H1 (cell line): Measurements from ENCODE around the gene CCSER2. TPM values are rescaled to one million over a fixed set of nuclear protein-coding genes. Genes with fewer than 3 reads are reported as not detected.
"Not testable (repeated sequence)": the region's sequence is repeated elsewhere in the genome, so short reads cannot be mapped to it uniquely, and the experiment has no call there.

Experiments
- CTCF ChIA-PET: fragments of 300-600 bp; sonication (Branson Sonifier 250); formaldehyde crosslinking; loops from one replicate; lab custom pipeline; 2021; ENCODE audit not compliant: partially characterized antibody; lab: Charles Lee
- POLR2A ChIA-PET: fragments of 300-600 bp; sonication (Branson Sonifier 250); formaldehyde crosslinking; loops from one replicate; lab custom pipeline; 2021; ENCODE audit warnings: inconsistent platforms; ENCODE audit not compliant: partially characterized antibody; lab: Charles Lee
- DNase-seq, 2 experiments: peaks; one replicate each; pipeline versions ENCODE4 v3.0.0 to v3.0.0-alpha.2; 2010 to 2022; ENCODE audit warnings: low spot score in 2 of 2, low read depth in 1 of 2, mixed read lengths in 1 of 2
- FAIRE-seq: peaks from 2 replicates; lab custom pipeline; 2011; peaks lifted over from hg19 to GRCh38; lab: Jason Lieb, UNC
- H2AFZ ChIP-seq: 2 replicates; pipeline ENCODE4 v1.8.1; 2012; ENCODE audit warnings: low read length, inconsistent platforms
- H2AK5ac ChIP-seq: 2 replicates; pipeline ENCODE4 v1.6.1; 2013; ENCODE audit warnings: low read depth, low read length
- H2BK120ac ChIP-seq: replicated peaks from 2 replicates; pipeline ENCODE3; 2013; ENCODE audit warnings: low read depth, low read length, inconsistent platforms
- H2BK12ac ChIP-seq: 2 replicates; pipeline ENCODE4 v1.6.1; 2013; ENCODE audit warnings: low read depth, low read length
- H2BK15ac ChIP-seq: 2 replicates; pipeline ENCODE4 v1.6.1; 2013; ENCODE audit warnings: low read length
- H2BK20ac ChIP-seq: 2 replicates; pipeline ENCODE4 v1.6.1; 2013; ENCODE audit warnings: low read length
- H2BK5ac ChIP-seq: 2 replicates; pipeline ENCODE4 v1.6.1; 2013; ENCODE audit warnings: low read depth, low read length
- H3K14ac ChIP-seq: 2 replicates; pipeline ENCODE4 v1.6.1; 2013; ENCODE audit warnings: inconsistent platforms; ENCODE audit not compliant: insufficient read length
- H3K18ac ChIP-seq: 2 replicates; pipeline ENCODE4 v1.6.1; 2013; ENCODE audit warnings: low read length; ENCODE audit errors: extremely low read depth
- H3K23ac ChIP-seq: 2 replicates; pipeline ENCODE4 v1.6.1; 2013; ENCODE audit warnings: inconsistent platforms; ENCODE audit not compliant: insufficient read length
- H3K23me2 ChIP-seq: 2 replicates; pipeline ENCODE4 v1.6.1; 2013; ENCODE audit warnings: low read depth, low read length
- H3K27ac ChIP-seq: 2 replicates; pipeline ENCODE4 v1.6.1; 2011; ENCODE audit warnings: low read depth, low read length, inconsistent platforms
- H3K27me3 ChIP-seq, 4 experiments: replicated peaks in 1 of 4; 1 replicate in 1 of 4; 2 replicates in 3 of 4; pipeline versions ENCODE4 v1.6.1 to v1.8.1; 2011 to 2013; ENCODE audit warnings: low read length in 3 of 4, mild to moderate bottlenecking in 3 of 4, inconsistent platforms in 2 of 4, mixed read lengths in 2 of 4, moderate library complexity in 1 of 4; ENCODE audit not compliant: control insufficient read depth in 3 of 4, insufficient read depth in 3 of 4; ENCODE audit errors: extremely low read depth in 1 of 4
- H3K36me3 ChIP-seq, 4 experiments: 2 replicates each; pipeline versions ENCODE4 v1.6.1 to v1.8.1; 2011 to 2013; ENCODE audit warnings: mild to moderate bottlenecking in 4 of 4, low read length in 3 of 4, moderate library complexity in 2 of 4, control low read depth in 1 of 4, inconsistent platforms in 1 of 4; ENCODE audit not compliant: insufficient read depth in 4 of 4, control insufficient read depth in 2 of 4
- H3K4ac ChIP-seq: replicated peaks from 2 replicates; pipeline ENCODE3; 2013; ENCODE audit warnings: low read length, low read depth, mixed read lengths, inconsistent platforms; ENCODE audit not compliant: insufficient read length
- H3K4me1 ChIP-seq, 4 experiments: replicated peaks in 1 of 4; 1 replicate in 1 of 4; 2 replicates in 3 of 4; pipeline versions ENCODE4 v1.6.1 to v1.8.1; 2011 to 2013; ENCODE audit warnings: low read length in 3 of 4, inconsistent platforms in 2 of 4, mixed read lengths in 1 of 4; ENCODE audit not compliant: insufficient read depth in 4 of 4, control insufficient read depth in 3 of 4
- H3K4me2 ChIP-seq, 2 experiments: 2 replicates each; pipeline versions ENCODE4 v1.6.1 to v1.8.1; 2011 to 2013; ENCODE audit warnings: low read depth in 2 of 2, low read length in 2 of 2, control low read depth in 1 of 2, inconsistent platforms in 1 of 2, mild to moderate bottlenecking in 1 of 2; ENCODE audit not compliant: insufficient read depth in 1 of 2
- H3K4me3 ChIP-seq, 4 experiments: fragments of 200-600, 300-600 bp in 1 of 4; sonication (generic), shearing (Covaris generic), sonication (Bioruptor Twin) in 1 of 4; 2 replicates each; pipeline versions ENCODE4 v1.5.1 to v1.8.1; 2011 to 2016; ENCODE audit warnings: low read length in 4 of 4, low read depth in 3 of 4, control low read depth in 2 of 4, inconsistent platforms in 2 of 4, mild to moderate bottlenecking in 2 of 4, mixed read lengths in 1 of 4, moderate library complexity in 1 of 4; ENCODE audit not compliant: insufficient read depth in 2 of 4; ENCODE audit errors: extremely low read depth in 1 of 4
- H3K56ac ChIP-seq: replicated peaks from 2 replicates; pipeline ENCODE3; 2013; ENCODE audit warnings: low read depth, mild to moderate bottlenecking, mixed read lengths, low read length, inconsistent platforms; ENCODE audit not compliant: insufficient read length
- H3K79me1 ChIP-seq: 2 replicates; pipeline ENCODE4 v1.6.1; 2013; ENCODE audit warnings: low read depth, low read length, control low read depth
- H3K79me2 ChIP-seq, 2 experiments: 2 replicates each; pipeline versions ENCODE4 v1.6.1 to v1.8.1; 2012 to 2013; ENCODE audit warnings: low read length in 2 of 2, mild to moderate bottlenecking in 2 of 2, inconsistent platforms in 1 of 2; ENCODE audit not compliant: insufficient read depth in 2 of 2, control insufficient read depth in 1 of 2
- H3K9ac ChIP-seq, 4 experiments: replicated peaks in 1 of 4; 1 replicate in 1 of 4; 2 replicates in 3 of 4; pipeline versions ENCODE4 v1.6.1 to v1.8.1; 2011 to 2013; ENCODE audit warnings: low read depth in 3 of 4, low read length in 3 of 4, control low read depth in 2 of 4, mild to moderate bottlenecking in 2 of 4, moderate library complexity in 2 of 4, inconsistent platforms in 1 of 4; ENCODE audit errors: extremely low read depth in 1 of 4
- H3K9me3 ChIP-seq, 2 experiments: 2 replicates each; pipeline versions ENCODE4 v1.6.1 to v1.8.1; 2012 to 2013; ENCODE audit warnings: mild to moderate bottlenecking in 2 of 2, moderate library complexity in 2 of 2, control low read depth in 1 of 2, inconsistent platforms in 1 of 2, low read depth in 1 of 2, low read length in 1 of 2, mixed read lengths in 1 of 2; ENCODE audit not compliant: insufficient read depth in 2 of 2
- H4K20me1 ChIP-seq, 2 experiments: replicated peaks in 1 of 2; 2 replicates each; pipeline versions ENCODE3 to v1.8.1; 2011 to 2013; ENCODE audit warnings: inconsistent platforms in 2 of 2, low read length in 2 of 2, mild to moderate bottlenecking in 1 of 2; ENCODE audit not compliant: insufficient read depth in 2 of 2, control insufficient read depth in 1 of 2
- H4K5ac ChIP-seq: 2 replicates; pipeline ENCODE4 v1.6.1; 2013; ENCODE audit warnings: low read length, low read depth, mixed read lengths, inconsistent platforms; ENCODE audit not compliant: insufficient read length
- H4K8ac ChIP-seq: 2 replicates; pipeline ENCODE4 v1.8.0; 2013; ENCODE audit warnings: mild to moderate bottlenecking, moderate library complexity, low read length, inconsistent platforms; ENCODE audit not compliant: insufficient read depth; ENCODE audit errors: extremely low read depth
- H4K91ac ChIP-seq: replicated peaks from 2 replicates; pipeline ENCODE3; 2013; ENCODE audit warnings: low read length, mixed read lengths, inconsistent platforms; ENCODE audit not compliant: insufficient read length
- WGBS, 2 experiments: shearing (Covaris generic) in 1 of 2; methylation state at CpG; one replicate each; pipeline versions ENCODE4 v1.1.6 to v1.1.7; 2013 to 2015; ENCODE audit warnings: low lambda C conversion rate in 2 of 2, mixed read lengths in 2 of 2, inconsistent platforms in 1 of 2, low coverage in 1 of 2, missing lambda C conversion rate in 1 of 2; ENCODE audit not compliant: insufficient replicate concordance in 2 of 2, insufficient coverage in 1 of 2, insufficient read length in 1 of 2; ENCODE audit errors: extremely low coverage in 1 of 2, missing lambda C conversion rate in 1 of 2; 5-methylcytosine and 5-hydroxymethylcytosine counted together
- polyA plus RNA-seq, 7 experiments: library from polyadenylated mRNA; depleted of rRNA in 3 of 7; stranded (reverse) in 5 of 7; unstranded in 2 of 7; fragments of >200 nt in 5 of 7; fragments of 200-250 nt in 2 of 7; gene quantifications; 1 replicate in 5 of 7; 2 replicates in 1 of 7; 4 replicates in 1 of 7; pipeline versions ENCODE4 v1.2.1 to v1.2.3, GENCODE V29; 2011 to 2013; ENCODE audit warnings: missing spikeins in 2 of 7, mixed read lengths in 2 of 7
- total RNA-seq: library from RNA; stranded (reverse); fragmentation: NEBNext Ultra II Directional; extraction: Animal tissue kit (Norgen Biotek cat#: 25700); gene quantifications from 2 replicates; pipeline ENCODE4 v1.2.1, GENCODE V29; 2021

The CCSER2 gene
- total and polyA plus RNA-seq, 2 of the 8 experiments (the other 6 are each of a cell fraction or from before 2014, with no cell fraction given), result 6.9 to 30.5 TPM

DNA sequence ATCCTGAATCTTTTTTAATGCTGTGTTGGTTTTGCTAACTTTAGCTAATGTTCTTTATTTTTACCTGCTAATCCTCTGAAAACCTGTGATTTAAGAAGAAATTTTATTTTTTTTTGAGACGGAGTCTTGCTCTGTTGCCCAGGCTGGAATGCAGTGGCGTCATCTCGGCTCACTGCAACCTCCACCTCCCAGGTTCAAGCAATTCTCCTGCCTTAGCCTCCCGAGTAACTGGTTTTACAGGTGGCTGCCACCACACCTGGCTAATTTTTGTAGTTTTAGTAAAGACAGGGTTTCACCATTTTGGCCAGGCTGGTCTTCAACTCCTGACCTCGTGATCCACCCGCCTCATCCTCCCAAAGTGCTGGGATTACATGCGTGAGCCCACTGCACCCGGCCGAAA, 170.7 kb downstream of the CCSER2 start:
- not testable (repeated sequence) for FAIRE-seq
- 95% methylated on average over 9 of the region's 9 CpGs; no CpG with 5 or more reads in 1 of the 2 experiments for WGBS, 2 experiments

More for the DNA sequence above, 170.7 kb downstream of the CCSER2 start:
- H3K18ac ChIP-seq, H3K4me3 ChIP-seq, H4K20me1 ChIP-seq, H3K27ac ChIP-seq, H2AK5ac ChIP-seq, H3K36me3 ChIP-seq, H2BK15ac ChIP-seq, H4K8ac ChIP-seq, H3K4me2 ChIP-seq, H2BK120ac ChIP-seq, H3K4ac ChIP-seq, CTCF ChIA-PET, H4K91ac ChIP-seq, H3K9me3 ChIP-seq, POLR2A ChIA-PET, H3K56ac ChIP-seq, H2BK5ac ChIP-seq, H3K9ac ChIP-seq, H3K27me3 ChIP-seq, H2BK20ac ChIP-seq, DNase-seq, H3K14ac ChIP-seq, H2AFZ ChIP-seq, H3K79me2 ChIP-seq, H3K79me1 ChIP-seq, H2BK12ac ChIP-seq, H3K23me2 ChIP-seq, H3K23ac ChIP-seq, H4K5ac ChIP-seq, H3K4me1 ChIP-seq: not testable (repeated sequence)
